HG02759 (cell line): ENCODE results near the gene NBEA.
"Not testable (repeated sequence)": the region's sequence is repeated elsewhere in the genome, so short reads cannot be mapped to it uniquely, and the experiment has no call there.

Experiments
- ATAC-seq: cut with Tn5 transposase; IDR thresholded peaks from one replicate; pipeline ENCODE4 v1.9.1; 2021; ENCODE audit warnings: mild to moderate bottlenecking, moderate library complexity; ENCODE audit not compliant: unreplicated experiment

NBEA gene

GRCh38 chr13:35621989-35622388 lies 679.9 kb downstream of the NBEA start:
- no peak for ATAC-seq

GRCh38 chr13:35629026-35629425 lies 687.0 kb downstream of the NBEA start:
- no peak for ATAC-seq

DNA sequence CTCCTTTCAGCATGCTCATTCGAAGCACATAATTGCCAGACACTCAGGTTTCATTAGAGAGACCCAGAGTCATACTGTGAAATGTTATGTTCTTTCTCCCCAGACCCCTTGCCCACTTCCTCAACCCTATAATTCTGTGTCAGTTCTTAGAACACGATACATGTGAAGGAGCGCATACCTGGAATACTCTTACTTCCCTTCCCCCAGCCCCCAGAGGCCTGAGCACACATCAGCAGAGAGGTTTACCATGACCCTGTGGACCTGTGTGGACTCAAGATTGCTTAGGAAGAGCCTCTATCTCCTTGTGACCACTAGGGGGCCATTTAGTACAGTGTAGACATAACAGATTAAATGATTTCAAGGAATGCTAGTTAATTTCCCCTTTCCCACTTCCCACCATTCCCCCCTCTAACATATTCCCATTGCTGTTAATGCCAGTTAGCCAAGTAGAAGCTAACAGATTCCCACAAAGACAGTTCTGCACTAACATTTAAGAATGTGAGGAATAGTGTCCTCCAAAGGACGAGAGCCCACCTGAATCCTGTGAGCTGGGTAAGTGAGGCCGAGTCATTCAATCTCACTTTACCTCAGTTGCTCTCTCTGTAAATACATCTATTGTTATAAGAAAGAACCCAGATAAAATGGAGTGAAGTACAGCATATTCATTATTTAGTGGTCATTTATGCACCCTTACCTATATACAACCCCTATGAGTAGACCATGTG lies 688.6 kb downstream of the NBEA start:
- peak; percentile 91 for ATAC-seq

DNA sequence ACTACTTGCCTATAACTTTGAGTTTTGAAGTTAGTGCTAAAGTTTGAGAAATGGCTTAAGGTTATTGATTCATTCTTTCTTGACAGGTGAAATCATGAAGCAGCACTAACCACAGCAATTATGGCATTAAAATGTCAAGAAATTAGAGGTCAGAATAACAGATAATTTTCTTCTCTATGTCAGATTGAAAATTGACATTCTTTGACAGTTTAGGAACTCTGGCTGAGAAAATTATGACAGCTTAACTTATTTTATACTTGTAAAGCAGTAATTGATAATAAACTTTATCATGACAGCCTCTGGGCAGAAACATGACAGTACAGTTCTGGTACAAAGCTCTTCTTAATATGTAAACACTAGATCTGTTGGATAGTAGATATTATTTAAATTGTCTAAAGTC lies 689.6 kb downstream of the NBEA start:
- no peak for ATAC-seq

- no peak for ATAC-seq
Measured at GRCh38 chr13:35643625-35644024, 701.6 kb downstream of the NBEA start.

GRCh38 chr13:35646056-35646774 lies 704.1 kb downstream of the NBEA start:
- ATAC-seq = no peak

DNA sequence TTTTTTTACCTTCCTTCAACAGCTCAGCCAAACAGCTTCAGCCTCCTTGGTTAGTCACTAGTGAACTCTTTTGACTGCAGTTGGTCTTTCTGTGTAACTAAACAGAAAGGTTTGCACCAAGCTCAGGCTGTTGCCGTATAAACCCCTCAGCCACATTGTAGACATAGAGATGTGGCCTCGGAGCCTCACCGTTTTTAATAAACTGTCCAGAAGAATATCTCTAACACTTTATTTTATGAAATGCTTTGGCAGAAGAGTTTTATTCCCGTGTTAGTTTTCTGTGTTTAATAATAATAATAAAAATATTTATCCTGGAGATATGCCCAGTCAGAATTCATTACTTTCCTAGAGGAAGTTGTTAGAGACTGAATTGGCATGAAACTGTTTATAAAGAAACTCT lies 706.1 kb downstream of the NBEA start:
- no peak for ATAC-seq

- no peak for ATAC-seq
Measured at GRCh38 chr13:35649162-35649561, 707.1 kb downstream of the NBEA start.

GRCh38 chr13:35659796-35660195 lies 717.7 kb downstream of the NBEA start:
- no peak for ATAC-seq

DNA sequence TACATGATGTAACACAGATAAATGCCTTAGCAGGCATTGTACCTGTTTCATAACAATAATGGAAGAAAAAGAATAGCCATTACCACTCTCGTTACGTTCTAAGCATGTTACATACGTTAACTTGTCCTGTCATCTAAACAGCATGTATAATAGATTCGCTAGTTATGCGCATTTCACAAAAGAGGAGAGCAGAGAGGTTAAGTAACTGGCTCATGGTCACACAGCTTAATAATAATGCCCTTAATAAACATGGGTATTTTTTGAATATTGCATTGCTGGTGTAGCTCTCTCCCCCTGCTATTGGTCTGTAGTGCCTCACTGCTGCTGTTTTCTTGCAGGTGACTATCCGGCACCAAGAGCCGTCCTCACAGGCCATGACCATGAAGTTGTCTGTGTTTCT lies 722.7 kb downstream of the NBEA start:
- no peak for ATAC-seq

- ATAC-seq = no peak
Measured at GRCh38 chr13:35669321-35669720, 727.3 kb downstream of the NBEA start.

DNA sequence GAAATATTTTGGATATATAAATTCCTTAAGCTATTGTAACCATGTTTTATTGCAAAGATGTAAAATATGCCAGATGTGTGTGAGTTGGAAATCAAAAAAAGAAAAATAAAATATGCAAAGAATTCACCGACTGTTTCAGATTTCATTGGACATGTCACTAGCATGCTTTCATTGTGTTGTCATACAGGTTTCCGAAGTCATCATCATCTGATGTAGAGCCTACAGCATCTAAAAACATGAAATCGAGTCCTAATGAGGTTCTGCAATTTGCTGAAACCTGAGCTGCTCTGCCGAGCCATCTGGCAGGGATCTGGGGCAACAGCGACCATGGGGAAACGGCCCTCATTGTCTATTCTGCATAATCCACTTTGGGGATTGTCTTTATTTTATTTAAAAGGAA lies 730.5 kb downstream of the NBEA start:
- no peak for ATAC-seq

DNA sequence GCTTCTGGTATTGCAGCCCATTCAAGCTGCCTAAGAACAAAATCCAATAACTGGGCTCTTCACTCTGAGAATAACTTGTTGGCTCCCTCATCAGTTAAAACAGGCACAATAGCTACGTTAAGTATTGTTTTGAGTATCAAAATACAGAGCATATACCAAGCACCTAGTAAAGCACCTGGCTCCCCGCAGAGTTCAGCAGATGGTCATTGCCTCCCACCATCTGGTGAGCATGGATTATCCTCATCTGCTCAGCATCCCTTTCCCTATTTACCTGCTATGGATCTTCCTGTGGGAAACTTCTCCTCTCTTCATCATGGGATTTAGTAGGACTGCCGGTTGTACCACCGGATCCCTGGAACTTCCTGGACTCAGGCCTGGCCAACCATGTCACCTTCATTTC lies 733.6 kb downstream of the NBEA start:
- ATAC-seq = no peak

GRCh38 chr13:35677863-35678262 lies 735.8 kb downstream of the NBEA start:
- ATAC-seq = not testable (repeated sequence)

GRCh38 chr13:35681685-35682084 lies 739.6 kb downstream of the NBEA start:
- no peak for ATAC-seq

- ATAC-seq = no peak
Measured at GRCh38 chr13:35684432-35684831, 742.4 kb downstream of the NBEA start.

DNA sequence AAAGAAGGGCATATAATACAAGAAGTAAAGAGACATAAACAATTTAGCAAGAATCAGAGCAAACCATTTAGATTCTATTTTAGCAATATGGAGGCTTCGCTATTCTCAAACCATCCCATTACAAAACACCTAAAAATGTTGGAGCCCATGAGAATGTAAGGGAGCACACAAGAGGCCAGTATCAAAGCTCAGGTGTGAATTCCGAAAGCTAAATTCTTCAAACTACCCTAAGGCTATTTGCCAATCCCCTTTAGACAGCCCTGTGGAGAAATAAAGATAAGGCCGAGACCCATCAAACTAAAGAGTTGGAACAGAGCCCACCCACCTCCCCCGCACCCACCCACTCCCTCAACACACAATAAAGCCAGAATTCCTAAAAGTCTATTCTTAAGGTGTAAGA lies 745.3 kb downstream of the NBEA start:
- ATAC-seq = no peak

- ATAC-seq = no peak
Measured at GRCh38 chr13:35690581-35691207, 748.6 kb downstream of the NBEA start.

GRCh38 chr13:35693134-35693784 lies 751.2 kb downstream of the NBEA start:
- ATAC-seq = no peak

GRCh38 chr13:35694031-35694430 lies 752.0 kb downstream of the NBEA start:
- no peak for ATAC-seq

DNA sequence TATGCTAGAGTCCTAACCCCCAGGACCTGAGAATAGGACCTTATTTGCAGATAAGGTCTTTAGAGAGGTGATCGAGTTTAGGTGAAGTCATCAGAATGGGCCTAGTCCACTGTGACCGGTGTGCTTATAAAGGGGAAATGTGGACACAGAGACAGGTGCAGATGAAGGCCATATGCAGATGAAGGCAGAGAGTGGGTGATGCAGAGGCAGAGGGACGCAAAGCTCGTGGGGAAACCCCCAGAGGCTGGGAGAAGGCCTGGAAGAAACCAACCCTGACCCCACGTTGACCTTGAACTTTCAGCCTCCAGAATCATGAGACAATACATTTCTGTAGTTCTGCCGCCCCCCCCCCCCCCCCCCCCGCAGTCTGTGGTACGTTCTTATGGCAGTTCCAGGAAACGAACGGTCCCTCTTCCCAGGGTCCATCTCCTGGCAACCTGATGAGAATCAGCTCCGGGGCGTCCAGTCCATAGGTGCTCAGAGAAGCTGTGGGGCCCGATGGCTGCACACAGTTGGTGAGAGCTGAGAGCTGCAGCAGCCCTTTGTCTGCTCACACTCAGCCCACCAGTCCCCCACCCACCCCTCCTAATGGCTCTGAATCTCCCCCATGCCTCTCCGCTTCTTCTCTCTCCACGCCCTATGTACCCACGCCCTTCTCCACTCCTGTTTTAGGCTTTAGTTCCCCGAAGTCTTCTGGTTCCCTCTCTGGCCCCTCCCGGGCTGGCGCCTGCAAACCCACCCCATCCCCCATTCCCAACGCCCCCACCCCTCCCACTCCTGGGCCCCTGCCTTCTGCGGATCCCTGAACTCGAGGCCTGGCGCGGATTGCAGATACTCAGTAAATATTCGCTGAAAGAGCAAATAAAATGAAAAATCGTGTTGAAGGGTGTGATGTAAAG lies 752.7 kb downstream of the NBEA start:
- no peak for ATAC-seq
